ENCODE results near the gene LRP1B.

- TF ChIP-seq CTCF (IDR thresholded peaks at IDR 0.05) (no peak), EP300 (IDR thresholded peaks at IDR 0.05) (no peak), POLR2A (IDR thresholded peaks at IDR 0.05; ENCODE audit: low read depth) (no peak)
These were observed 541.5 kb downstream of the LRP1B start for GRCh38 chr2:141589314-141589713.

Data from esophagus muscularis mucosa (tissue), 4 donors.